ENCODE data around the gene MYRIP.

Gene MYRIP

DNA sequence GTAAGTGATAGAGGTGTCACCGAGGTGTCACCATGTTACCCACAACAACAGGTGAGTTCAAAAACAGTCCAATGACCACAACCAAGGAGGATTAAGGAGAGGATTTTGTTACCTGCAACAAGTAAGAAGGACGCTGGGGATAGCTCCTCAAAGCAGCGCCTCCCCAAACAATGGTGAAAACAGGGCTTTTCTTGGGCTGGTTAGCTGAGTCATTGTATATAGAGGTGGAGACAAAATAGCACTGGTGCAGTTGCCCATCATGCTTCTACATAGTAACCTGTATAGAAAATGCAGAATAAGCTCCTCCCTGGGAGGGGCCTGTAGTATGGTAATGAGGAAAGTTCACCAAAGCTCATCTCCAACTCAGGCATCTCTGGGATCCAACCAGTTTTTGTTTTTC is 383.2 kb downstream of the MYRIP start:
- no peak for DNase-seq

- DNase-seq, result no peak
Measured at GRCh38 chr3:40196966-40197365, 387.6 kb downstream of the MYRIP start.

DNA sequence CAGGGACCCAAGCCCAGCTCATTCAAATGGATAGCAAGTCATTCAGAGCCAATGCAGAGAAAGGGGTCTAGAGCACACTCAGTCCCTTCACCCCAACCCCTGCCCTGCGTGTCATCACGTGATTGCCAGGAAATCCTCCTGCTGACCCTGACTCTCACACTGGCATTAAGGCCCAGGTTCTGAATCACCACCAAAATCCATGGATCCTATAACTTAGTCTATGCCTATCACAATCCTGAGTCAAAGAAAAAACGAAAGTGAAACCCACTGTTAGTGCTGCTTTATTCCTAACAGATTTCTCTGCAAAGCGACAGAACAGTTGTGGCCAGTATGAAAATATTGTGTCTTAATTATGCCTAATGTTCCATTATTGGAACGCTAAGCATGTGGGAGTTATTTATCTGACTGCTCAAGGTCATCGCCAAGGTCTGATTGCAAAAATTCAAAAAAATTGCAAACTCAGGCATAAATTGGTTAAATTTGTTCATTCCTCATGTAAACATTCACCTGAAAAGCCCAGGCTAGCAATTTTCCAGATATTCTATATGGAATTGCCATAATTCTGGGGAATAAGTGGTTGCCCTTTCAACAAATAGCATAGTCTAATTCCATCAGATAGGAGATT is 391.4 kb downstream of the MYRIP start:
- no peak for DNase-seq

DNA sequence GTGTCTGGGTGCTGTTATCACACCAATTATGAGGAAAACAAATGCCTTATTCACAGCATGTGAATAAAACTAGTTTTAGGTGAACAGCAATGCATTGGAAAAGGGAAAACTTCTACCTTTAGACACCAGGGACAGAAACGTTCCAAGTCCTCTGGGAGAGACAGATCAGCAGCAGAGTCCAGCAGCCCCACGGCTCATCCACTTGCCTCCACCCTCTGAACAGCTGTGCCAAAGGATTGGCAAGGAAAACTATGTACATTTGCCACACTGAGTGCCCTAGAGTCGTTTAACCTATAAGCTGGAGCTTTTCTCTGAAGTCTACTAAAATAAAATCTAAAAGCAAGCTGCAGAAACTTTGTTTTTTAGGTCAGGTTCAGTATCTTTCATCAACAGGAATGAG is 392.4 kb downstream of the MYRIP start:
- no peak for DNase-seq

DNA sequence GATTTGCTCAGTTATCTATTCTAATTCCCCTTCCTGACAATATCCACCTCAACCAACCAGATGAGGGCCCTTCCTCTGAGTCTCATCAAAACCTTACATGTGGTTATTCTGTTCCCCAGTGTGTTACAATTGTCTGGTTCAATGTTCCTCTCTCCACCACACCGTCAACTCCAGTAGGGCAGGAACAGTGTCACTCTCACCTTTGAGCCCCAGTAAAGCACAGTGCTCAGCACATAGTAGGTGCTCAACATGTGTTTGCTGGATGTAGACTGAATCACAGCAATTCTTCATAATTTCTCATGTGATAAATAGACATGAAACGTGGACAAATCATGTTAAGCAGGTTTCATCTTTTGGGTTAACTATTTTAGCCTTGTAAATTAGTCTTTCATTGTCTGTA is 397.1 kb downstream of the MYRIP start:
- DNase-seq, result no peak

- no peak for DNase-seq
Measured at GRCh38 chr3:40207796-40208195, 398.4 kb downstream of the MYRIP start.

- no peak for DNase-seq
Measured at GRCh38 chr3:40208251-40208650, 398.8 kb downstream of the MYRIP start.

DNA sequence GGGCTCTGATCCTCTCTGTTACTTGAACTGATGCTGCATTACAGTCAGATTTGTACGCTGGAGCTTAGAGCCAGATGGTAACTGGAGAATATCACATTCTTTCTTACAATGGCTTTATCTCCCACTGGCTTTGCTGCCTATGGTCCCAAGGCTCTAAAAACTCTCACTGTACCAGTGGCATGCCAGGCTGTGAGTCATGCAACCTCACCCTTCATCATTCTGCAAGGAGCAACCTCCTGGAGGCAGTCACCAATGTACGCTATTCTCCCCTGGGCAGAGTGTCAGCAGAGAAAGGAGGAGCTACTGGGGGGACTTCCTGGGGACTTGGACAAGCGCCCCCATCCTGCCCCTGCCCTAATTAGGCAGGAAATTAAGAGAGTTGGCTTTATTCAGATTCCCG is 402.2 kb downstream of the MYRIP start:
- no peak for DNase-seq

GRCh38 chr3:40213556-40213955 is 404.1 kb downstream of the MYRIP start:
- no peak for DNase-seq

GRCh38 chr3:40215015-40215414 is 405.6 kb downstream of the MYRIP start:
- DNase-seq, result no peak

DNA sequence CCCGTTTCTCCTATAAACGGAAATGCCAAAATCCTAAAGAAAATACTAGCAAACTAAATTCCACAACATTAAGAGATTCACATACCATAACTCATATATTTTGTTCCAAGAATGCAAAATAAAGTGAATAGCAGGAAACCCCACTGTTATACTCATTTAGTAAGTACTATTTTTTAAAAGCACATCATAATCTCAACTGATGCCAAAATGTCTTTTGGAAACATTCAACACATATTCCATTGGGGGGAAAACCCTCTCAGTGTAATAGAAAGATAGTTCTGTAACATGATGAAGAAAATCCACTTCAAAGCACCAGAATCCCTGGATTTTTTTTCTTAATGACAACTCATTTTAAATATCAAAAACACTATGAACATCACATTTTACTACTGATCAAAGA is 407.1 kb downstream of the MYRIP start:
- no peak for DNase-seq

- no peak for DNase-seq
Measured at GRCh38 chr3:40223856-40224255, 414.4 kb downstream of the MYRIP start.

DNA sequence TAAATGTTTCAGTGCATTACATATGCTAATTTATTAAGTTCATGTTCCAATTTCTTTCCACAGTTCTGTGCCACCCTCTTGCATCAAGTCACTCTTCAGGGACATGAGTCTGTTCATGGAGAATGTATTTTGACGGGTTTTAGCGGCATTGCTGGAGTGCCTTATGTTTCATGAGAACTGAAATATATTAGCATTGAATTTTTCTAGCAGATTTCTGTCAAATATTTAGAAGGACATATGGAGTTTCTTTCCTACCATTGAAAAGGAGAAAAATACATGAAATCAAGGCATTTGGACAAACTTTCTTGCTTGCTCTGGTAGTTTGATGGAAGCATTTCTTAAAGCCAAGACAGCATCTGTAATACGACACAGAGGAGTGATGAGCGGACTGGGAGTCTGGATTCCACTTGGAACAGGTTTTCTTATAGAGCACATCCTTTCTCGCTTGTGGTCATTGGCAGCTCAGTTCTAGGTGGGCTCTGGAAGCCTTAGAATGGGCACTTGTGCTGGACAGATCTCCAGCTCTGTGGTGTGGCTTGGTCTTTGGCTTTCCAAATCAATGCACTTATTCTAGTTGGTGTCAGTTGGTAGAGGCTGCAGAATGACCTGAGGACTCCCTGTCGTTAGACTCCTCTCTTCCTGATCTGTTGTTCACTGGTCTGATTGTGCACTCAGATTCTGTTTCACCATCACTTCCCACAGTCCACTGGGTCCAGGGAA is 415.5 kb downstream of the MYRIP start:
- DNase-seq, result no peak

- no peak for DNase-seq
Measured at GRCh38 chr3:40226636-40227035, 417.2 kb downstream of the MYRIP start.

GRCh38 chr3:40228792-40229350 is 419.5 kb downstream of the MYRIP start:
- DNase-seq, result no peak

DNA sequence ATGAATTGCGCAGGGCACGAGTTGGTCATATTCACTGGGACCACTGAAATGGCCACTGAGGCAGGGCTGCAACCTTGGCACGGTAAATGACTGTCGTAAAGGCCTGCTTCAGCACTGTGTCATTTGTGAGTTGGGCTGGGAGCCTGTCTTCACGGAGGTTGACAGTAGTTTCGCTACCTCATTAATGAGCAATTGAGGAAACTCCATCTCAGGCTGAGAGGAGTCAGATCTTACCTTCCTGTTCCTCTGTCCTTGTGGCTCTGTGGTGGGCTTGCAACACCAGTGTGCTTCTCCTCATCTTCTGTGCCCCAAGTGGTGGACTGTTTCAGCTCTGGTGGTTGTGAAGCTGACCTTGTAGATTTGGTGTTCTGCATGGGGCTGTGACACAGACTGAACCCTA is 420.0 kb downstream of the MYRIP start:
- DNase-seq, result no peak

GRCh38 chr3:40229963-40230362 is 420.6 kb downstream of the MYRIP start:
- DNase-seq, result no peak

GRCh38 chr3:40230382-40230781 is 421.0 kb downstream of the MYRIP start:
- no peak for DNase-seq

GRCh38 chr3:40232626-40233025 is 423.2 kb downstream of the MYRIP start:
- DNase-seq, result no peak

DNA sequence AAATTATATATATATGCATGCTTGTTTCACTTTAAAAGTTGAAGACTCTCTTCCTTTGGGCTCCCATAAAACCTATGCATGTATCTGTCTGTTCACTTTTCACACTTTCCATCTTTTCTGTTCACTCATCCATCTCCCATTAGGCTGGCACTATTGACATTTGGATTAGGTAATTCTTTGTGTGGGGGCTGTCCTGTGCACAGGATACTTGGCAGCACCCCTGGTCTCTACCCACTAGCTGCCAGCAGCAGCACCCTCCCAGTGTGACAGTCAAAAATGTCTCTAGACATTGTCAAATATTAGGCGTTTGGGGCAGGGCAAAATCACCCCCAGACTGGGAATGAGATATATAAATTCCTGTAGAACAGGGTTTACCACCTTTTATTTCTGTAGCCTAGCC is 427.8 kb downstream of the MYRIP start:
- no peak for DNase-seq

DNA sequence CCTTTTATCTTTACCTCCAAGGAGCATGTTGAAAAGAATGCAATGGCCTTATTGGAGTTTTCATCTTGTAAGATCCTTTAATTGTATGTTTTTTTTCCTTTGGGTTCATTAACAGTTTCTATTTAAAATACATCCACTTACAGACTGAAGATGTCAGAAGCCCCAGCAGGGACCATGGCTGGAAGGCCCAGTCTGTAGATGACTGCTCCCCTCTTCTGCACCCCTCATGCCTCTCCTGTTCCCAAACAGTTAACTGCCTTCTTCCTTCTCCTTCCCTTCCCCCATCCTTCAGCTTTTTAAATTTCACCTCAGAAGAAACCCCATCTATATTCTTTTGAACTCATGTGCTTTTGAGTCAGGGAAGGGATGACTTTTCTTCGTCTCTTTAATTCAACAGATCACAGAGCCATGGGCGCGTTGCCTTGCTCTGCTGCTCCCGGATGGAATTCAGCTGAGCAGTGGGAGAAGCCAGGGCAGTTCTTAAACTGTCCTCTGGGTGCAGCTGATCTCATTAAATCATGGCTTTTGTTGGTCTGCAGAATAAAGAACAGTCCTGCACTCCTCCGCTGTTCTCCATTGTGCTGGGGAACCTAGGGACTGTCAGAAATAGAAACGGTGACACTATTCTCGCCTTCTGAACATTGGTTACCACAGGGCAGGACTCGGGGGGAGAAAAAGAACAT is 428.6 kb downstream of the MYRIP start:
- DNase-seq, result no peak

DNA sequence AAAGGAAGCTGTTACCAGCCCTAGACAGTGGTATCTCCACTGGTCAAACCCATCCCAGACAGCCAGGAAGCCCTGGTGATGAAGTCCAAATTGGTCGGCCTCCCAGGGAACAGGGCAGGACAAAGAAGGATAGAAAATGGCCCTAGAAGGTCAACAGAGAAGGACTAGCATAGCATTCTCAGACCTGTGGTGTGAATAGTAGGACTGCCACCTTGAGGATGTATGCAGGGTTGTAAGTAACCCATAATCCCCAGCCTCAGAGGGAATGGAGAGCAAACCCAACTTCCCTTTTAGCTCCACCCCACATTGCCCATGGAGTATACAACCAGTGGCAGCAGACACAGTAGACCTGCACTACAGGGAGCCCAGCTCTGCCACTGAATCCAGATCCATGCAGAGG is 431.5 kb downstream of the MYRIP start:
- no peak for DNase-seq

DNA sequence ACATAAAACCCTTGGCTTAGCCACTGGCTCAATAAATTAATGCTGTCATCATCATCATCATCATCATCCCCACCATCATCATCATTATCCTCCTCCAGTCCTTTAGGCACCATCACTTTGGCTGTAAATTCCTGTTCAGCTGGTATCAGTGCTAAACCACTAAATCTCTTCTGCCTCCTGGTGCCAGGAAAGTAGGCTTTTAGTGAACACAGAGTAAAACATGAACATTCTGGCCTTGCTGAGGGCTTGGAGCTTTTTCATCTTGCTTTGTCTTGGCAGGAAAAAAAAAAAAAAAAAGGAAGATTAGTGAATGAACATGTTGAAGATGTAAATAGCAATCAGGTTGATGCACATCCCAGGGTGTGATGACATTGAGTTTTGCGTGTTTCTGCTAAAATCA is 432.8 kb downstream of the MYRIP start:
- no peak for DNase-seq

GRCh38 chr3:40242638-40243037 is 433.2 kb downstream of the MYRIP start:
- DNase-seq, result no peak

Measured in GF-D8 (cell line).